AG04449 (cell line): ENCODE data around the gene DSTN.

Source experiments
- CTCF ChIA-PET: fragments of 350-600 bp; formaldehyde crosslinking; extraction: SDS; loops from one replicate; lab custom pipeline; 2021; ENCODE audit warnings: antibody characterized with exemption; lab: Yijun Ruan, JAX
- POLR2A ChIA-PET: fragments of 400-600, 350-600 bp; formaldehyde crosslinking; extraction: SDS; loops from one replicate; lab custom pipeline; 2020; ENCODE audit warnings: antibody characterized with exemption, inconsistent platforms; lab: Yijun Ruan, JAX
- DNase-seq: peaks from one replicate; pipeline ENCODE4 v3.0.0-alpha.2; 2010; ENCODE audit warnings: low read depth, low spot score
- H3K4me3 ChIP-seq: 2 replicates; pipeline ENCODE4 v1.5.1; 2011; ENCODE audit warnings: low read depth, mild to moderate bottlenecking, control low read depth, low read length
- TF ChIP-seq, protein P1 (sequence below): IDR thresholded peaks from one replicate; pipeline ENCODE4 v1.5.1; 2011; ENCODE audit warnings: mild to moderate bottlenecking, moderate library complexity, low read length, control low read depth, inconsistent platforms; ENCODE audit not compliant: insufficient read depth; ENCODE audit errors: missing control alignments

Gene DSTN

DNA sequence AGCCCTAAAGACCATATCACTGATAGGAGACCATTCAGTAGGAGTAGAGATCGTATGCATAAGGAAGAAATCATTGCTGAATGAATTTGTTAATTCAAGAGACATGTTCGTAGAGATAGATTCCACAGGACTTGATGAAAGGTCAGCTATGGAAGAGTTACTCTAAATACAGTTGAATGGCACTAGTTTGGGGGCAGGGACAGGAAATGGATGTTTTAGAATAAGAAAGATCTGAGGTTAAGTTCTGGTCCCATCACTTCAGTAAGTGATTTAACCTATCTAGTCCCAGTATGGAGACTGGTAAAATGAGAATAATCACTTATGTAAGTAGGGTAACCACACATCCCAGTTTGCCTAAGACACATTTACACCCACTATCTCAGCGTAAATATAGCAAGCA lies 35.8 kb upstream of the DSTN start:
- ChIA-PET POLR2A (no interaction called here), CTCF (interaction anchor here (0.8 to 3.6 kb wide), 9 partner anchors 9 to 82 kb away, joined by 3 to 23 read pairs (median 4); partner anchors contain the start of gene DSTN)
- DNase-seq = no peak
- no peak overlapping the region for H3K4me3 ChIP-seq
- TF ChIP-seq, protein P1, sequence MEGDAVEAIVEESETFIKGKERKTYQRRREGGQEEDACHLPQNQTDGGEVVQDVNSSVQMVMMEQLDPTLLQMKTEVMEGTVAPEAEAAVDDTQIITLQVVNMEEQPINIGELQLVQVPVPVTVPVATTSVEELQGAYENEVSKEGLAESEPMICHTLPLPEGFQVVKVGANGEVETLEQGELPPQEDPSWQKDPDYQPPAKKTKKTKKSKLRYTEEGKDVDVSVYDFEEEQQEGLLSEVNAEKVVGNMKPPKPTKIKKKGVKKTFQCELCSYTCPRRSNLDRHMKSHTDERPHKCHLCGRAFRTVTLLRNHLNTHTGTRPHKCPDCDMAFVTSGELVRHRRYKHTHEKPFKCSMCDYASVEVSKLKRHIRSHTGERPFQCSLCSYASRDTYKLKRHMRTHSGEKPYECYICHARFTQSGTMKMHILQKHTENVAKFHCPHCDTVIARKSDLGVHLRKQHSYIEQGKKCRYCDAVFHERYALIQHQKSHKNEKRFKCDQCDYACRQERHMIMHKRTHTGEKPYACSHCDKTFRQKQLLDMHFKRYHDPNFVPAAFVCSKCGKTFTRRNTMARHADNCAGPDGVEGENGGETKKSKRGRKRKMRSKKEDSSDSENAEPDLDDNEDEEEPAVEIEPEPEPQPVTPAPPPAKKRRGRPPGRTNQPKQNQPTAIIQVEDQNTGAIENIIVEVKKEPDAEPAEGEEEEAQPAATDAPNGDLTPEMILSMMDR = no peak

DNA sequence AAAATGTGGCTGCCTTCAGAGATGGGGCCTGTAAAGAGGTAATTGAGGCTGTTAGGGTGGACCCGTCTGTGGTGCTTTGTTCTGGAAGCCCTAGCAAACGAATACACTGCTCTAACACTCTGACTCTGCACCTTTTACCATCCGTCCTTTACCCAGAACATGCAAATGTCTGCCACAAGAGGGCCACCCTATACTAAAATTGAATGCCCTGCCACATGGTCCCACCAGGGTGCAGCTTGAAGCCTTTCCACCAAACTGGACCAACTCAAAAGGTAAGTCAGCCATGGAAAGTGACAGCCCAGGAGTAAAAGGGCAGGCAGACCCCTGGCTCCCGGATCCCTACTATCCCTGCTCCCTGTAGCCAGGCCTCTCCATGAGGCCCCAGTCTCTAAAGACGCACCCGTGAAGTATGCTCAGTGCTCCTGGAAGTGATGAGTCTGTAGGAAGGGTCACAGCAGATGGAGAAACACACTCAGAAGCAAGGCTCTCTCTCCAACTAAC lies 32.9 kb upstream of the DSTN start:
- ChIA-PET CTCF (interaction anchor here (0.6 to 3.6 kb wide), 29 partner anchors 8 to 459 kb away, joined by 3 to 25 read pairs (median 5); partner anchors contain the start of genes DSTN and RRBP1), POLR2A (interaction anchor here (1.3 kb wide), 1 partner anchor 33 kb away, joined by 4 read pairs; the partner anchor contains the start of gene DSTN)
- no peak overlapping the region for H3K4me3 ChIP-seq
- TF ChIP-seq, protein P1 = peak; percentile 87
- no peak for DNase-seq

GRCh38 chr20:17537959-17538358 lies 31.9 kb upstream of the DSTN start:
- H3K4me3 ChIP-seq = no peak overlapping the region
- ChIA-PET CTCF (interaction anchor here (1.7 to 2.2 kb wide), 5 partner anchors 9 to 142 kb away, joined by 4 to 19 read pairs (median 10); no protein-coding TSS in a partner anchor), POLR2A (no interaction called here)
- TF ChIP-seq, protein P1 = no peak
- no peak for DNase-seq

DNA sequence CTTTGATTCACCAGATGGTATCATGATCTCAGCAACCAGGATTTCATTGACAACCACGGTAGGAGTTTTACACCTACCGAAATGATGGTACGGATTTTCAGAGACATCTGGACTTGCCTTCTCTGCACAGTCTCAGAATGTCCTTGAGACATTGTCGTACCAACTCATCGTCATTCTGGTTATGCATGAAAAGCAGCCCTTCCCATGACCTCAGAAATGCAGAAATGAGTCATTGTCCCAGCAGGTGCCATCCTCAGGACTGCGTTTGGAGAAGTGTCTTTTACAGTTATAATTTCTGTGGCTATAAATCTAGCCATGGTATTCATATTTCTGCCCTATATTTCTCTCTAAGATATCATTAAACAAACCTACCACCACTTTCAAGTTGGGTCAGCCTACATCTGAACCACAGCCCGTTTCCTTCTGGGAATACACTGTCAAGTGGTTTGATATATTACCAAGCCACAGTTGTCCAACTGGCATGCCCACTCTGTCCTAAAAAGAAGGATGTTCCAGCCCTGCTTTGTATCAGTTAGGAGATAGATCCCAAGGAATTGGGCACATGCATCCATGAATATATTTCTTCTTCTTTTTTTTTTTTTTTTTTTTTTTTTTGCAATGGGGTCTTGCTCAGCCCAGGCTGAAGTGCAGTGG lies 31.2 kb upstream of the DSTN start:
- ChIA-PET POLR2A (interaction anchor here (0.7 kb wide), 1 partner anchor 34 kb away, joined by 7 read pairs; no protein-coding TSS in a partner anchor), CTCF (interaction anchor here (1.6 to 5.5 kb wide), 4 partner anchors 34 to 400 kb away, joined by 4 to 43 read pairs (median 8); partner anchors contain the start of gene DSTN)
- DNase-seq = no peak
- TF ChIP-seq, protein P1 = no peak
- no peak overlapping the region for H3K4me3 ChIP-seq

GRCh38 chr20:17541596-17541995 lies 28.3 kb upstream of the DSTN start:
- TF ChIP-seq, protein P1 = no peak
- POLR2A ChIA-PET = interaction anchor here (0.5 to 3.5 kb wide), 9 partner anchors 17 to 426 kb away, joined by 3 to 26 read pairs (median 3); partner anchors contain the start of gene DSTN
- DNase-seq = no peak
- CTCF ChIA-PET = interaction anchor here (0.6 to 7.7 kb wide), 10 partner anchors 12 to 76 kb away, joined by 3 to 44 read pairs (median 7); partner anchors contain the start of gene DSTN
- no peak overlapping the region for H3K4me3 ChIP-seq

DNA sequence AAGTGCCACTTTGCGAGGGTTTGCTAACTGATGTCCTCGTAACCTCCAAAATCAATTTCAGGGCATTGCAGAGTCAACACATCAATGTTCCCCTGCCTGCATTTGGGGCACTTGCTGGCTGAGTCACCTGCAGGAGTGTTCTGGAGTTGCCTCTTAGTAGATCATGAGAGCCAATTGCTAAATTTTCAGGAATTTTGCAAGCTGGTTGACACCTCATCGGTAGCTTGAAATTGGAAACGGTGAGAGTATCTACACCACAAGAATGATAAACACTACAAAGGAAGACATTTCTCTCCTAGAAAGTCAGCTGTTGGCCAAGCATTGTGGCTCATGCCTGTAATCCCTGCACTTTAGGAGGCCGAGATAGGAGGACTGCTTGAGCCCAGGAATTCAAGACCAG lies 27.9 kb upstream of the DSTN start:
- H3K4me3 ChIP-seq = no peak overlapping the region
- ChIA-PET CTCF (interaction anchor here (0.6 to 7.7 kb wide), 10 partner anchors 16 to 454 kb away, joined by 3 to 44 read pairs (median 6); partner anchors contain the start of gene DSTN), POLR2A (interaction anchor here (0.5 to 3.5 kb wide), 9 partner anchors 16 to 426 kb away, joined by 3 to 26 read pairs (median 3); partner anchors contain the start of gene DSTN)
- TF ChIP-seq, protein P1 = no peak
- no peak for DNase-seq
